GM23338 (cell line): Measurements from ENCODE around the gene PROCA1. TPM values are rescaled to one million over a fixed set of nuclear protein-coding genes. Genes with fewer than 3 reads are reported as not detected.

Experiments
- ATAC-seq: fragments of 200-7000 bp; cut with Tn5 transposase; 3 replicates; pipeline ENCODE4 v1.9.1; 2020
- DNase-seq: peaks from one replicate; pipeline ENCODE4 v3.0.0-alpha.2; 2015; ENCODE audit warnings: low spot score
- H2AFZ ChIP-seq: fragments of 200-600 bp; sonication (generic); 2 replicates; pipeline ENCODE4 v1.8.0; 2016; ENCODE audit warnings: antibody characterized with exemption, mild to moderate bottlenecking, moderate library complexity
- H3F3A ChIP-seq: fragments of 200-600 bp; sonication (generic); replicated peaks from 2 replicates; pipeline ENCODE4 v1.8.0; 2017; ENCODE audit warnings: antibody characterized with exemption, mixed run types, low read depth
- H3K27ac ChIP-seq: fragments of 200-600 bp; sonication (generic); 2 replicates; pipeline ENCODE4 v1.6.1; 2016; ENCODE audit warnings: low read depth
- H3K27me3 ChIP-seq: fragments of 200-600 bp; sonication (generic); 2 replicates; pipeline ENCODE4 v1.8.0; 2016; ENCODE audit warnings: mild to moderate bottlenecking, mixed run types, moderate library complexity; ENCODE audit not compliant: insufficient read depth
- H3K36me3 ChIP-seq: fragments of 200-600 bp; sonication (generic); 2 replicates; pipeline ENCODE4 v1.8.0; 2016; ENCODE audit warnings: mild to moderate bottlenecking; ENCODE audit not compliant: insufficient read depth
- H3K4me1 ChIP-seq: fragments of 200-600 bp; sonication (generic); 2 replicates; pipeline ENCODE4 v1.8.0; 2016; ENCODE audit warnings: mild to moderate bottlenecking, moderate library complexity; ENCODE audit not compliant: insufficient read depth
- H3K4me2 ChIP-seq: fragments of 200-600 bp; sonication (generic); 2 replicates; pipeline ENCODE4 v1.7.1; 2017; ENCODE audit warnings: mixed run types
- H3K4me3 ChIP-seq: fragments of 200-600 bp; sonication (generic); 2 replicates; pipeline ENCODE4 v1.6.1; 2016; ENCODE audit warnings: mixed run types
- H3K79me2 ChIP-seq: fragments of 200-600 bp; sonication (generic); replicated peaks from 2 replicates; pipeline ENCODE4 v1.8.0; 2017; ENCODE audit warnings: mild to moderate bottlenecking; ENCODE audit not compliant: insufficient read depth
- H3K9me2 ChIP-seq: fragments of 200-600 bp; sonication (generic); 2 replicates; pipeline ENCODE4 v1.8.0; 2017; ENCODE audit not compliant: insufficient read depth
- H4K20me1 ChIP-seq: fragments of 200-600 bp; sonication (generic); replicated peaks from 2 replicates; pipeline ENCODE4 v1.8.0; 2017; ENCODE audit warnings: mild to moderate bottlenecking; ENCODE audit not compliant: insufficient read depth
- H3K27ac Mint-ChIP-seq: 2 replicates; pipeline ENCODE4 v1.8.0; 2020; ENCODE audit warnings: inconsistent platforms, mild to moderate bottlenecking, moderate library complexity, mixed read lengths
- H3K27me3 Mint-ChIP-seq: 3 replicates; pipeline ENCODE4 v1.8.0; 2022; ENCODE audit warnings: low read depth, mild to moderate bottlenecking, moderate library complexity, mixed read lengths, inconsistent platforms; ENCODE audit not compliant: insufficient read depth, poor library complexity
- H3K36me3 Mint-ChIP-seq: 3 replicates; pipeline ENCODE4 v1.8.0; 2021; ENCODE audit warnings: low read depth, mild to moderate bottlenecking, inconsistent platforms, moderate library complexity, mixed read lengths
- H3K4me1 Mint-ChIP-seq: 3 replicates; pipeline ENCODE4 v1.8.0; 2020; ENCODE audit warnings: mild to moderate bottlenecking, inconsistent platforms, mixed read lengths
- H3K4me3 Mint-ChIP-seq: 3 replicates; pipeline ENCODE4 v1.8.0; 2021; ENCODE audit warnings: moderate library complexity, mild to moderate bottlenecking, inconsistent platforms, mixed read lengths
- H3K9me3 Mint-ChIP-seq: 3 replicates; pipeline ENCODE4 v1.8.0; 2020; ENCODE audit warnings: moderate library complexity, mild to moderate bottlenecking, inconsistent platforms, mixed read lengths
- CREB1 ChIP-seq: fragments of 250-450 bp; sonication (Bioruptor Pico); IDR thresholded peaks from 2 replicates; pipeline ENCODE4 v1.5.0; 2020; ENCODE audit warnings: low read depth, mild to moderate bottlenecking, moderate library complexity
- ETS1 ChIP-seq: IDR thresholded peaks from 2 replicates; pipeline ENCODE4 v1.6.1; 2016; ENCODE audit warnings: antibody characterized with exemption
- EZH2 ChIP-seq: fragments of 200-600 bp; sonication (generic); IDR thresholded peaks from one replicate; pipeline ENCODE4 v1.8.0; 2017; ENCODE audit warnings: antibody characterized with exemption, mild to moderate bottlenecking, low read depth; ENCODE audit not compliant: unreplicated experiment
- EZH2phosphoT487 ChIP-seq: fragments of 200-600 bp; sonication (generic); IDR thresholded peaks from one replicate; pipeline ENCODE4 v1.8.1; 2018; ENCODE audit warnings: antibody characterized with exemption; ENCODE audit not compliant: unreplicated experiment
- JUNB ChIP-seq: IDR thresholded peaks from one replicate; pipeline ENCODE4 v1.6.1; 2016; ENCODE audit warnings: antibody characterized with exemption; ENCODE audit not compliant: unreplicated experiment
- NANOG ChIP-seq: IDR thresholded peaks from 2 replicates; pipeline ENCODE4 v1.6.1; 2016; ENCODE audit warnings: antibody characterized with exemption, borderline replicate concordance
- POLR2AphosphoS5 ChIP-seq: IDR thresholded peaks from 2 replicates; pipeline ENCODE4 v1.6.1; 2016; ENCODE audit warnings: antibody characterized with exemption, low read depth
- STAT1 ChIP-seq: IDR thresholded peaks from one replicate; pipeline ENCODE4 v1.6.1; 2016; ENCODE audit warnings: antibody characterized with exemption; ENCODE audit not compliant: unreplicated experiment
- ZNF114 ChIP-seq: fragments of 250-450 bp; sonication (Bioruptor Pico); IDR thresholded peaks from 2 replicates; pipeline ENCODE4 v1.5.0; 2020; ENCODE audit warnings: mild to moderate bottlenecking, moderate library complexity
- ZNF331 ChIP-seq: fragments of 250-450 bp; sonication (Bioruptor Pico); IDR thresholded peaks from 2 replicates; pipeline ENCODE4 v1.5.0; 2020; ENCODE audit warnings: low read depth, mild to moderate bottlenecking, moderate library complexity
- polyA plus RNA-seq: library from polyadenylated mRNA; unstranded; fragments of >200 nt; fragmentation: Nextera tagmentation; extraction: Ambion mirVana; gene quantifications from 2 replicates; pipeline ENCODE4 v1.2.1, GENCODE V29; 2016
- total RNA-seq: library from RNA; depleted of rRNA; stranded (reverse); fragments of >200 nt; shearing (Covaris generic); gene quantifications from 2 replicates; pipeline ENCODE4 v1.2.3, GENCODE V29; 2014
- TF ChIP-seq, protein P1 (sequence below), 2 experiments: fragments of 200-600 bp in 1 of 2; sonication (generic) in 1 of 2; conservative IDR thresholded peaks; 2 replicates each; pipeline versions ENCODE4 v1.5.1 to v1.6.1; 2016 to 2017; ENCODE audit warnings: antibody characterized with exemption in 2 of 2, low read depth in 2 of 2, mild to moderate bottlenecking in 2 of 2, moderate library complexity in 1 of 2
- TF ChIP-seq, protein P2 (sequence below): fragments of 250-450 bp; sonication (Bioruptor Pico); IDR thresholded peaks from 2 replicates; pipeline ENCODE4 v1.5.0; 2020; ENCODE audit warnings: mild to moderate bottlenecking, moderate library complexity
- TF ChIP-seq, protein P3 (sequence below): IDR thresholded peaks from one replicate; pipeline ENCODE4 v1.6.1; 2018; ENCODE audit warnings: antibody characterized with exemption; ENCODE audit not compliant: unreplicated experiment

Gene PROCA1
- total and polyA plus RNA-seq, 2 experiments from 2014 or later: 11.3 to 14.4 TPM

DNA sequence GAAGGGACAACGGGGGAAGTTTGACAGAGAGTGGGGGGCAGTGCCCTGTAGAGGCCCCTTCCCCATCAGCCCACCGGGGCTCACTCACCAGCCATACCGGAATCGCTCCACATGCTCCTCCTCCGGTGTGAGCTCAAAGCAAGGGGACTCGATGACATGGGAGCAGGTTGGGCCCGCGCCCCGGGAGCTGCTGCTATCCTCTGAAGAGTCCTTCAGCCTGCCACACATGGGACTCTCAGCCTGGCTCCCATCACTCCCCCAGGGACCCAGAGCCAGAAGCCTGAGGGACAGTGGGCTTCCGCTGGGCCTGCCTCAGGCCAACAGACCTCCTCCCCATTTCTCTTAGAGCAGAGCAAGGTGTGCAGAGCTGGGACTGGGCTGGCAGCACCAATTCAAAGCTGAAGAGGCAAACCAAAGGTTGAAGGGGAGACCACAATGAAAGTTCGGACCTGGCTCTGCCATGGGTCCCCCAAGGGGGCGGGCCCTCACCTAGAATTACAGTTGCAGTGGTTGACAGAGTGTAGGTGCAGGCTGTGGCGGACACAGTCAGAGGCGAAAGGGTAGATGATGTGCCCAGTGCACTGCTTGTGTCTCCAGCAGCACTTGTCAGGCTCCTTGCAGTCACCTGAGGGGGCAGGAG is 7.3 kb downstream of the PROCA1 start:
- H3K27ac Mint-ChIP-seq: peak overlapping the region; percentile 39; the same call in 1 of the 2 replicates
- Histone ChIP-seq H3F3A (peaks cover 16% of the 10 kb centered on the region), H3K36me3 (peaks cover 8% of the 10 kb centered on the region; the same call in 1 of the 2 replicates), H3K9me2 (no peaks in the 10 kb centered on the region), H3K4me1 (peaks cover 9% of the 10 kb centered on the region; the same call in 1 of the 2 replicates), H2AFZ (no peak overlapping the region), H3K4me3 (no peak overlapping the region), H3K27ac (peak overlapping the region; percentile 45; the same call in 1 of the 2 replicates), H3K27me3 (no peaks in the 10 kb centered on the region), H4K20me1 (peaks cover 7% of the 10 kb centered on the region; the same call in 1 of the 2 replicates), H3K79me2 (peaks cover 7% of the 10 kb centered on the region; the same call in 1 of the 2 replicates), H3K4me2 (no peak overlapping the region)
- no peaks in the 10 kb centered on the region; the same call in 2 of the 3 replicates for H3K9me3 Mint-ChIP-seq
- H3K4me1 Mint-ChIP-seq: peaks cover 44% of the 10 kb centered on the region
- DNase-seq (no peak), ATAC-seq (no peak)
- H3K36me3 Mint-ChIP-seq: peaks cover 57% of the 10 kb centered on the region
- peaks cover 24% of the 10 kb centered on the region for H3K27me3 Mint-ChIP-seq
- TF ChIP-seq ZNF114 (CRISPR knock-in tag) (no peak), ETS1 (no peak), POLR2AphosphoS5 (no peak), EZH2 (no peak), CREB1 (no peak), JUNB (no peak), EZH2phosphoT487 (no peak), ZNF331 (CRISPR knock-in tag) (no peak), NANOG (no peak), STAT1 (no peak)
- TF ChIP-seq, protein P1, sequence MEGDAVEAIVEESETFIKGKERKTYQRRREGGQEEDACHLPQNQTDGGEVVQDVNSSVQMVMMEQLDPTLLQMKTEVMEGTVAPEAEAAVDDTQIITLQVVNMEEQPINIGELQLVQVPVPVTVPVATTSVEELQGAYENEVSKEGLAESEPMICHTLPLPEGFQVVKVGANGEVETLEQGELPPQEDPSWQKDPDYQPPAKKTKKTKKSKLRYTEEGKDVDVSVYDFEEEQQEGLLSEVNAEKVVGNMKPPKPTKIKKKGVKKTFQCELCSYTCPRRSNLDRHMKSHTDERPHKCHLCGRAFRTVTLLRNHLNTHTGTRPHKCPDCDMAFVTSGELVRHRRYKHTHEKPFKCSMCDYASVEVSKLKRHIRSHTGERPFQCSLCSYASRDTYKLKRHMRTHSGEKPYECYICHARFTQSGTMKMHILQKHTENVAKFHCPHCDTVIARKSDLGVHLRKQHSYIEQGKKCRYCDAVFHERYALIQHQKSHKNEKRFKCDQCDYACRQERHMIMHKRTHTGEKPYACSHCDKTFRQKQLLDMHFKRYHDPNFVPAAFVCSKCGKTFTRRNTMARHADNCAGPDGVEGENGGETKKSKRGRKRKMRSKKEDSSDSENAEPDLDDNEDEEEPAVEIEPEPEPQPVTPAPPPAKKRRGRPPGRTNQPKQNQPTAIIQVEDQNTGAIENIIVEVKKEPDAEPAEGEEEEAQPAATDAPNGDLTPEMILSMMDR (conservative IDR thresholded peaks at IDR 0.05; ENCODE audit: low read depth in 2 of 2): no peak
- TF ChIP-seq, protein P2, sequence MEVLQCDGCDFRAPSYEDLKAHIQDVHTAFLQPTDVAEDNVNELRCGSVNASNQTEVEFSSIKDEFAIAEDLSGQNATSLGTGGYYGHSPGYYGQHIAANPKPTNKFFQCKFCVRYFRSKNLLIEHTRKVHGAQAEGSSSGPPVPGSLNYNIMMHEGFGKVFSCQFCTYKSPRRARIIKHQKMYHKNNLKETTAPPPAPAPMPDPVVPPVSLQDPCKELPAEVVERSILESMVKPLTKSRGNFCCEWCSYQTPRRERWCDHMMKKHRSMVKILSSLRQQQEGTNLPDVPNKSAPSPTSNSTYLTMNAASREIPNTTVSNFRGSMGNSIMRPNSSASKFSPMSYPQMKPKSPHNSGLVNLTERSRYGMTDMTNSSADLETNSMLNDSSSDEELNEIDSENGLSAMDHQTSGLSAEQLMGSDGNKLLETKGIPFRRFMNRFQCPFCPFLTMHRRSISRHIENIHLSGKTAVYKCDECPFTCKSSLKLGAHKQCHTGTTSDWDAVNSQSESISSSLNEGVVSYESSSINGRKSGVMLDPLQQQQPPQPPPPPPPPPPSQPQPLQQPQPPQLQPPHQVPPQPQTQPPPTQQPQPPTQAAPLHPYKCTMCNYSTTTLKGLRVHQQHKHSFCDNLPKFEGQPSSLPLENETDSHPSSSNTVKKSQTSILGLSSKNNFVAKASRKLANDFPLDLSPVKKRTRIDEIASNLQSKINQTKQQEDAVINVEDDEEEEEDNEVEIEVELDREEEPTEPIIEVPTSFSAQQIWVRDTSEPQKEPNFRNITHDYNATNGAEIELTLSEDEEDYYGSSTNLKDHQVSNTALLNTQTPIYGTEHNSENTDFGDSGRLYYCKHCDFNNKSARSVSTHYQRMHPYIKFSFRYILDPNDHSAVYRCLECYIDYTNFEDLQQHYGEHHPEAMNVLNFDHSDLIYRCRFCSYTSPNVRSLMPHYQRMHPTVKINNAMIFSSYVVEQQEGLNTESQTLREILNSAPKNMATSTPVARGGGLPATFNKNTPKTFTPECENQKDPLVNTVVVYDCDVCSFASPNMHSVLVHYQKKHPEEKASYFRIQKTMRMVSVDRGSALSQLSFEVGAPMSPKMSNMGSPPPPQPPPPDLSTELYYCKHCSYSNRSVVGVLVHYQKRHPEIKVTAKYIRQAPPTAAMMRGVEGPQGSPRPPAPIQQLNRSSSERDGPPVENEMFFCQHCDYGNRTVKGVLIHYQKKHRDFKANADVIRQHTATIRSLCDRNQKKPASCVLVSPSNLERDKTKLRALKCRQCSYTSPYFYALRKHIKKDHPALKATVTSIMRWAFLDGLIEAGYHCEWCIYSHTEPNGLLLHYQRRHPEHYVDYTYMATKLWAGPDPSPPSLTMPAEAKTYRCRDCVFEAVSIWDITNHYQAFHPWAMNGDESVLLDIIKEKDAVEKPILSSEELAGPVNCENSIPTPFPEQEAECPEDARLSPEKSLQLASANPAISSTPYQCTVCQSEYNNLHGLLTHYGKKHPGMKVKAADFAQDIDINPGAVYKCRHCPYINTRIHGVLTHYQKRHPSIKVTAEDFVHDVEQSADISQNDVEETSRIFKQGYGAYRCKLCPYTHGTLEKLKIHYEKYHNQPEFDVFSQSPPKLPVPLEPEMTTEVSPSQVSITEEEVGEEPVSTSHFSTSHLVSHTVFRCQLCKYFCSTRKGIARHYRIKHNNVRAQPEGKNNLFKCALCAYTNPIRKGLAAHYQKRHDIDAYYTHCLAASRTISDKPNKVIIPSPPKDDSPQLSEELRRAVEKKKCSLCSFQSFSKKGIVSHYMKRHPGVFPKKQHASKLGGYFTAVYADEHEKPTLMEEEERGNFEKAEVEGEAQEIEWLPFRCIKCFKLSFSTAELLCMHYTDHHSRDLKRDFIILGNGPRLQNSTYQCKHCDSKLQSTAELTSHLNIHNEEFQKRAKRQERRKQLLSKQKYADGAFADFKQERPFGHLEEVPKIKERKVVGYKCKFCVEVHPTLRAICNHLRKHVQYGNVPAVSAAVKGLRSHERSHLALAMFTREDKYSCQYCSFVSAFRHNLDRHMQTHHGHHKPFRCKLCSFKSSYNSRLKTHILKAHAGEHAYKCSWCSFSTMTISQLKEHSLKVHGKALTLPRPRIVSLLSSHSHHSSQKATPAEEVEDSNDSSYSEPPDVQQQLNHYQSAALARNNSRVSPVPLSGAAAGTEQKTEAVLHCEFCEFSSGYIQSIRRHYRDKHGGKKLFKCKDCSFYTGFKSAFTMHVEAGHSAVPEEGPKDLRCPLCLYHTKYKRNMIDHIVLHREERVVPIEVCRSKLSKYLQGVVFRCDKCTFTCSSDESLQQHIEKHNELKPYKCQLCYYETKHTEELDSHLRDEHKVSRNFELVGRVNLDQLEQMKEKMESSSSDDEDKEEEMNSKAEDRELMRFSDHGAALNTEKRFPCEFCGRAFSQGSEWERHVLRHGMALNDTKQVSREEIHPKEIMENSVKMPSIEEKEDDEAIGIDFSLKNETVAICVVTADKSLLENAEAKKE (CRISPR knock-in tag): no peak
- TF ChIP-seq, protein P3, sequence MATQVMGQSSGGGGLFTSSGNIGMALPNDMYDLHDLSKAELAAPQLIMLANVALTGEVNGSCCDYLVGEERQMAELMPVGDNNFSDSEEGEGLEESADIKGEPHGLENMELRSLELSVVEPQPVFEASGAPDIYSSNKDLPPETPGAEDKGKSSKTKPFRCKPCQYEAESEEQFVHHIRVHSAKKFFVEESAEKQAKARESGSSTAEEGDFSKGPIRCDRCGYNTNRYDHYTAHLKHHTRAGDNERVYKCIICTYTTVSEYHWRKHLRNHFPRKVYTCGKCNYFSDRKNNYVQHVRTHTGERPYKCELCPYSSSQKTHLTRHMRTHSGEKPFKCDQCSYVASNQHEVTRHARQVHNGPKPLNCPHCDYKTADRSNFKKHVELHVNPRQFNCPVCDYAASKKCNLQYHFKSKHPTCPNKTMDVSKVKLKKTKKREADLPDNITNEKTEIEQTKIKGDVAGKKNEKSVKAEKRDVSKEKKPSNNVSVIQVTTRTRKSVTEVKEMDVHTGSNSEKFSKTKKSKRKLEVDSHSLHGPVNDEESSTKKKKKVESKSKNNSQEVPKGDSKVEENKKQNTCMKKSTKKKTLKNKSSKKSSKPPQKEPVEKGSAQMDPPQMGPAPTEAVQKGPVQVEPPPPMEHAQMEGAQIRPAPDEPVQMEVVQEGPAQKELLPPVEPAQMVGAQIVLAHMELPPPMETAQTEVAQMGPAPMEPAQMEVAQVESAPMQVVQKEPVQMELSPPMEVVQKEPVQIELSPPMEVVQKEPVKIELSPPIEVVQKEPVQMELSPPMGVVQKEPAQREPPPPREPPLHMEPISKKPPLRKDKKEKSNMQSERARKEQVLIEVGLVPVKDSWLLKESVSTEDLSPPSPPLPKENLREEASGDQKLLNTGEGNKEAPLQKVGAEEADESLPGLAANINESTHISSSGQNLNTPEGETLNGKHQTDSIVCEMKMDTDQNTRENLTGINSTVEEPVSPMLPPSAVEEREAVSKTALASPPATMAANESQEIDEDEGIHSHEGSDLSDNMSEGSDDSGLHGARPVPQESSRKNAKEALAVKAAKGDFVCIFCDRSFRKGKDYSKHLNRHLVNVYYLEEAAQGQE: no peak
- H3K4me3 Mint-ChIP-seq: no peak overlapping the region
